ENCODE data around the gene KCNV2. TPM values are rescaled to one million over a fixed set of nuclear protein-coding genes. Genes with fewer than 3 reads are reported as not detected.

Gene KCNV2
- total RNA-seq, 1 donor from 2014 or later, result not detected

DNA sequence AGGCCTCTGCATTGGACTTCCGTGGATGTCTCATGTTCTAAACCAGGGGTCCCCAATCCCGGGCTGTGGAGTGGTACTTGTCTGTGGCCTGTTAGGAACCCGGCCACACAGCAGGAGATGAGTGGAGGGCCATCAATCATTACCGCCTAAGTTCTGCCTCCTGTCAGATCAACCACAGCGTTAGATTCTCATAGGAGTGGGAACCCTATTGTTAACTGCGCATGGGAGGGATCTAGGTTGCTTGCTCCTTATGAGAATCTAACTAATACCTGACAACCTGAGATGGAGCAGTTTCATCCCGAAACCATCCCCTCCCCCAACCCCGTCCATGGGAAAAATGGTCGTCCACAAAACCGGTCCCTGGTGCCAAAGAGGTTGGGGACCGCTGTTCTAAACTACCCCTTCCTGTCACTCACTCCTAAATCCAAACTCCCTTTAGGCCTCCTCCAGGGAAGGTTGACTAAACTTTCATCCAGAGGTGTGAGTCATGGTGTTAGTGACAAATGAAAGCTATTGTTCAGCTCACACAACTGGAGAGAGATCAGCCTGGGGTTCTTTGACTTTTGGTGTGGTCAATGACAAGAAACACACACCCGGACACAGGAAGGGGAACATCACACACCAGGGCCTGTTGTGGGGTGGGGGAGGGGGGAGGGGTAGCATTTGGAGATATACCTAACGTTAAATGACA lies 9.5 kb downstream of the KCNV2 start:
- DNase-seq (ENCODE audit: low spot score in 2 of 2), result no peak
- intact Hi-C loops (cut with DNase I), result loop anchor here (5.0 to 10.0 kb wide), 2 partner anchors 102 to 116 kb away; partner anchors contain the start of genes PUM3 and VLDLR
- H3K4me3 ChIP-seq, result no peak overlapping the region
- TF ChIP-seq, protein P1, sequence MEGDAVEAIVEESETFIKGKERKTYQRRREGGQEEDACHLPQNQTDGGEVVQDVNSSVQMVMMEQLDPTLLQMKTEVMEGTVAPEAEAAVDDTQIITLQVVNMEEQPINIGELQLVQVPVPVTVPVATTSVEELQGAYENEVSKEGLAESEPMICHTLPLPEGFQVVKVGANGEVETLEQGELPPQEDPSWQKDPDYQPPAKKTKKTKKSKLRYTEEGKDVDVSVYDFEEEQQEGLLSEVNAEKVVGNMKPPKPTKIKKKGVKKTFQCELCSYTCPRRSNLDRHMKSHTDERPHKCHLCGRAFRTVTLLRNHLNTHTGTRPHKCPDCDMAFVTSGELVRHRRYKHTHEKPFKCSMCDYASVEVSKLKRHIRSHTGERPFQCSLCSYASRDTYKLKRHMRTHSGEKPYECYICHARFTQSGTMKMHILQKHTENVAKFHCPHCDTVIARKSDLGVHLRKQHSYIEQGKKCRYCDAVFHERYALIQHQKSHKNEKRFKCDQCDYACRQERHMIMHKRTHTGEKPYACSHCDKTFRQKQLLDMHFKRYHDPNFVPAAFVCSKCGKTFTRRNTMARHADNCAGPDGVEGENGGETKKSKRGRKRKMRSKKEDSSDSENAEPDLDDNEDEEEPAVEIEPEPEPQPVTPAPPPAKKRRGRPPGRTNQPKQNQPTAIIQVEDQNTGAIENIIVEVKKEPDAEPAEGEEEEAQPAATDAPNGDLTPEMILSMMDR (IDR thresholded peaks at IDR 0.05), result no peak
- H3K36me3 ChIP-seq, result no peaks in the 10 kb centered on the region
- no peaks in the 10 kb centered on the region for H3K27me3 ChIP-seq
- no peaks in the 10 kb centered on the region for H3K9me3 ChIP-seq
- peaks cover 0 to 6% of the 10 kb centered on the region in 2 donors for H3K4me1 ChIP-seq
- H3K27ac ChIP-seq, result peak overlapping the region; percentile 57

DNA sequence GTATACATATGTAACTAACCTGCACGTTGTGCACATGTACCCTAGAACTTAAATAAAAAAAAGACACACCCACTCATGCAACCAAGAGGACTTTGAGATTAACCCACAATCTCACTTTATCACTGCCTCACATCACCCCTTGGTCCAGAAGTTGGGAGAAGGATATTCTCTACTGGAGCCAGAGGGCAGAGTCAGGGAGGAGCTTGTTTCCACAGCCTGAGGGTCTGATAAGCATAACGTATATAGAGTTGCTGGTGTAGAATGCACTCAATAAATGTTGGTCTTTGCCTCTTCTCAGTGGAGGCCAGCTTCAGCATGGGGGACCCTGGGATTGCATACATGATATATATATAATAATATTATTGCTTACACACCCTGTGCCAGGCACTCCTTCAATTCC lies 10.1 kb downstream of the KCNV2 start:
- intact Hi-C loops (cut with DNase I), result loop anchor here (5.0 to 10.0 kb wide), 2 partner anchors 103 to 115 kb away; partner anchors contain the start of genes PUM3 and VLDLR
- Histone ChIP-seq H3K9me3 (no peaks in the 10 kb centered on the region), H3K36me3 (no peaks in the 10 kb centered on the region), H3K27me3 (no peaks in the 10 kb centered on the region), H3K4me3 (no peak overlapping the region), H3K27ac (no peak overlapping the region), H3K4me1 (peaks cover 0 to 6% of the 10 kb centered on the region in 2 donors)
- TF ChIP-seq, protein P1 (IDR thresholded peaks at IDR 0.05), result no peak
- no peak for DNase-seq (ENCODE audit: low spot score in 2 of 2)

DNA sequence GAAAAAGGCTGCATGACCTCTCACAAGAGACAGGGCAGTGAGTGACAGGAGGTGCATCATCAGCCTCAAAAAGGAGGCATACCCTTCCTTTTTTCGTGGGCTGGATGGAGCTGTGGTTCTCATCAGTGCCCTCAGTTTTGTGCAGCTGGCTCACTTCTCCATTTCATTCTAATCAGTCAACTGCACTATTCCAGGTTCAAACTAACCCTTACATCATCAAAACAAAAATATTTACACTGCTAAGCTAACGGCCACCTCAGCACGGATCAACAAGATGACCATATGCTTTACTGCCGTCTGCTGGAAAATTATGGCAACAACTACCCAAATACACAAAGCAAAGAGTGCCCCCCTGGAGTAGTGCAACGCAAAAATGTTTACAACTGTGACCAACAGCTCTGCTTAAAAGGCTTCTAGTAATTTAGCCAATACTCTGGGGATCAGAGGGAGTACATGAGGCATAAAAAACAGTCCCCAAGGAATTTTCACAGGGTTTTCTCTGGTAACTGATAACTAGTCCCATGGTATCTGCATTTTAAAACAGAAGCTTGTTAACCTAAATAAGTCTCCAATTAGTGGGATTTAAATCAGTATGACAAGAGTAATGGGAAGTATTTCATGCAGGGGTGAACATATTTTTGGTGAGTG lies 10.8 kb downstream of the KCNV2 start:
- Histone ChIP-seq H3K4me1 (peaks cover 0 to 6% of the 10 kb centered on the region in 2 donors), H3K27me3 (no peaks in the 10 kb centered on the region), H3K36me3 (no peaks in the 10 kb centered on the region), H3K27ac (no peak overlapping the region), H3K4me3 (no peak overlapping the region), H3K9me3 (no peaks in the 10 kb centered on the region)
- DNase-seq (ENCODE audit: low spot score in 2 of 2), result no peak
- TF ChIP-seq, protein P1 (IDR thresholded peaks at IDR 0.05), result peak; percentile 20 to 51 (median 35)
- intact Hi-C loops (cut with DNase I), result loop anchor here (5.0 to 10.0 kb wide), 2 partner anchors 103 to 114 kb away; partner anchors contain the start of genes PUM3 and VLDLR

DNA sequence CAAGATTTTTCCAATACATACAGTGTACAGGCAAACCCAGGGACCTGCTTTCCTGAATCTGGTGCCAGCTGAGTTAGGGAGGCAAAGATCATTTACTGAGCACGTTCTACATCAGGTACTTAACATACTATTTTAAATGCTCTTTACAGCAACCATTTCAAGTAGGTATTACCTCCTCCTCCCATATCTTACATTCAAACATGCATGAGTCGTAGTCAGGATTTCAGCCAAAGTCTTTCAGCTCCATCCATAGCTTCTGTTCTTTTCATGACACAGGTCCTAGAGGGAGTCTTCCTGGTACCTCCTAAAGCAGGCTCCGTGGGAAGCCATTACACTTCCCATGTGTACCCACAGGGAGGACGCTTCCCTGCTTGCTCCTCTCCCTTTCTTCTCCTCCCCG lies 11.7 kb downstream of the KCNV2 start:
- Histone ChIP-seq H3K36me3 (no peaks in the 10 kb centered on the region), H3K9me3 (no peaks in the 10 kb centered on the region), H3K27me3 (no peaks in the 10 kb centered on the region), H3K4me1 (peaks cover 0 to 6% of the 10 kb centered on the region in 2 donors), H3K4me3 (no peak overlapping the region), H3K27ac (peak overlapping the region in 1 of 2 donors; percentile 14)
- TF ChIP-seq, protein P1 (IDR thresholded peaks at IDR 0.05), result no peak
- intact Hi-C loops (cut with DNase I), result loop anchor here (5.0 to 10.0 kb wide), 2 partner anchors 104 to 113 kb away; partner anchors contain the start of genes PUM3 and VLDLR
- DNase-seq (ENCODE audit: low spot score in 2 of 2), result no peak

DNA sequence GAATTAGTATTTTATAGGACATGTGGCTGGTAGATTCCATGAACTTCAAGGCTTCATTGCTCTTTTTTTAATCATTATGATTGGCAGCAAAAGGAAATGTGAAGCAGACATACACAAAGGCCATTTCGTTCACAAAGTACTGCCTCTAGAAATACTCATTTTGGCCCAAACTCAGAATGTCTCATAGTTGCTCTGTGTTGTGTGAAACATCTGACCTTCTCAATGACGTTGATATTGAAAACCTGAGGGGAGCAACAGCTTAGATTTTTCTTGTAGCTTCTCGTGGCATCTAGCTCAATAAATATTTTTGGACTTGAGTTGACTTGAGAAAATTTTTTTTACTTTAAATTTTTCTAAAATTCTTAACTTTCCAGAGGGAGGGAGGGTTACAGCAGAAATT lies 12.4 kb downstream of the KCNV2 start:
- H3K27ac ChIP-seq, result peak overlapping the region in 1 of 2 donors; percentile 14
- TF ChIP-seq, protein P1 (IDR thresholded peaks at IDR 0.05), result no peak

More for the DNA sequence above, 12.4 kb downstream of the KCNV2 start:
- no peak overlapping the region for H3K4me3 ChIP-seq
- H3K27me3 ChIP-seq, result no peaks in the 10 kb centered on the region
- intact Hi-C loops (cut with DNase I), result loop anchor here (5.0 to 10.0 kb wide), 2 partner anchors 105 to 113 kb away; partner anchors contain the start of genes PUM3 and VLDLR
- H3K9me3 ChIP-seq, result no peaks in the 10 kb centered on the region
- no peaks in the 10 kb centered on the region for H3K36me3 ChIP-seq
- H3K4me1 ChIP-seq, result peaks cover 0 to 6% of the 10 kb centered on the region in 2 donors
- DNase-seq (ENCODE audit: low spot score in 2 of 2), result no peak
